Mesothelial cell of epicardium (in vitro differentiated cells): ENCODE results near the gene ZNF438. TPM values are rescaled to one million over a fixed set of nuclear protein-coding genes. Genes with fewer than 3 reads are reported as not detected.

Experiments
- DNase-seq, 2 experiments: peaks; one replicate each; pipeline ENCODE4 v3.0.0; 2021; ENCODE audit warnings: low spot score in 2 of 2; ENCODE audit not compliant: unreplicated experiment in 2 of 2
- H3K27ac Mint-ChIP-seq: 2 replicates; pipeline ENCODE4 v1.8.0; 2021; ENCODE audit warnings: mixed read lengths
- H3K27me3 Mint-ChIP-seq: 2 replicates; pipeline ENCODE4 v1.8.0; 2021; ENCODE audit warnings: low read depth, mixed read lengths
- H3K36me3 Mint-ChIP-seq: 2 replicates; pipeline ENCODE4 v1.8.0; 2021; ENCODE audit warnings: mixed read lengths
- H3K4me1 Mint-ChIP-seq: 2 replicates; pipeline ENCODE4 v1.8.0; 2021; ENCODE audit warnings: mixed read lengths
- H3K4me3 Mint-ChIP-seq: 2 replicates; pipeline ENCODE4 v1.8.0; 2021; ENCODE audit warnings: mild to moderate bottlenecking, moderate library complexity, mixed read lengths
- H3K9me3 Mint-ChIP-seq: 2 replicates; pipeline ENCODE4 v1.8.0; 2021; ENCODE audit warnings: mixed read lengths
- total RNA-seq: library from RNA; stranded (reverse); gene quantifications from 3 replicates; pipeline ENCODE4 v1.2.1, GENCODE V29; 2021
- TF ChIP-seq, protein P1 (sequence below): fragments of 200-600 bp; sonication (generic); IDR thresholded peaks from one replicate; pipeline ENCODE4 v1.5.0; 2021; ENCODE audit warnings: antibody characterized with exemption; ENCODE audit not compliant: unreplicated experiment

Gene ZNF438
- total RNA-seq, 1 donor from 2014 or later, result 6.0 TPM

DNA sequence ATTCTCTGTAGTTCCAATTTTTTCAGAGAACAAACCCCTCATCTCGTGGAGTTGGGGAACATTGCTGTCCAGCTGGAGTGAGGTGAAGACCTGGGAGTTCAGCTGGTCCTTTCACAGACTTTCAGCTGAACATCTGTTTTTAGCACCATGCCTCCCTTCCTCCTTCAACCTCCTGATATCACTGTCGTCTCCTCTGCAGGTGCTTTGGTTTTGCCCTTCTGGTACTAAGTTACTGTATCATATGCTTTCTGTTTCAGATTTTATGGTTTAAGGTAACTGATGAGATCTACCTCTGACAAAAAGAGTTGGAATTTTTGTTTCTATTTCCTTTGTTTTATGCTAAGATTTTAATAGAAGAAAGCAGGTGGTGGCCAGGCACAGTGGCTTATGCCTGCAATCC, 102.9 kb downstream of the ZNF438 start:
- DNase-seq, result no peak
- TF ChIP-seq, protein P1, sequence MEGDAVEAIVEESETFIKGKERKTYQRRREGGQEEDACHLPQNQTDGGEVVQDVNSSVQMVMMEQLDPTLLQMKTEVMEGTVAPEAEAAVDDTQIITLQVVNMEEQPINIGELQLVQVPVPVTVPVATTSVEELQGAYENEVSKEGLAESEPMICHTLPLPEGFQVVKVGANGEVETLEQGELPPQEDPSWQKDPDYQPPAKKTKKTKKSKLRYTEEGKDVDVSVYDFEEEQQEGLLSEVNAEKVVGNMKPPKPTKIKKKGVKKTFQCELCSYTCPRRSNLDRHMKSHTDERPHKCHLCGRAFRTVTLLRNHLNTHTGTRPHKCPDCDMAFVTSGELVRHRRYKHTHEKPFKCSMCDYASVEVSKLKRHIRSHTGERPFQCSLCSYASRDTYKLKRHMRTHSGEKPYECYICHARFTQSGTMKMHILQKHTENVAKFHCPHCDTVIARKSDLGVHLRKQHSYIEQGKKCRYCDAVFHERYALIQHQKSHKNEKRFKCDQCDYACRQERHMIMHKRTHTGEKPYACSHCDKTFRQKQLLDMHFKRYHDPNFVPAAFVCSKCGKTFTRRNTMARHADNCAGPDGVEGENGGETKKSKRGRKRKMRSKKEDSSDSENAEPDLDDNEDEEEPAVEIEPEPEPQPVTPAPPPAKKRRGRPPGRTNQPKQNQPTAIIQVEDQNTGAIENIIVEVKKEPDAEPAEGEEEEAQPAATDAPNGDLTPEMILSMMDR, result no peak
- no peaks in the 10 kb centered on the region for H3K4me1 Mint-ChIP-seq
- peaks cover 27% of the 10 kb centered on the region for H3K36me3 Mint-ChIP-seq
- H3K27ac Mint-ChIP-seq, result no peak overlapping the region
- no peaks in the 10 kb centered on the region for H3K27me3 Mint-ChIP-seq
- H3K9me3 Mint-ChIP-seq, result peaks cover 22% of the 10 kb centered on the region
- no peak overlapping the region for H3K4me3 Mint-ChIP-seq

DNA sequence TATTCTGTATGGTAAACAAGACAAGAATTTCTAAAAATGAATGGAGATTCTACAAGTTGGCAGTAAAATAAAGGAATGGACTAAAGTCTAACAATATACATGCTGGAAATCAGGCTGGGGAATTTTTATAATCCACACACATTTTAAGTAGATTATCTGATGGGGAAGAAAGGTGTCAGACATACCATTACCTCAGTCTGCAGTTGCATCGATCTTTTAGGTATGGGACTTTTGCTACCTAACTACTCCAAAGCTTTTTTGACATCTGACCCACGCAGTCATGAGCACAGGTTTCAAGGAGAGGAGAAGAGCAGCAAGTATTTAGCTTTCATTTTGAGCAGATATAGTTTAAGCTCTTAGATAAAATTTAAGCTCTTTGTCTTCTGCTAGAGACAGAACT, 113.0 kb downstream of the ZNF438 start:
- H3K27me3 Mint-ChIP-seq, result no peaks in the 10 kb centered on the region
- H3K36me3 Mint-ChIP-seq, result peaks cover 11% of the 10 kb centered on the region
- TF ChIP-seq, protein P1, result no peak
- H3K9me3 Mint-ChIP-seq, result peaks cover 12% of the 10 kb centered on the region
- H3K4me1 Mint-ChIP-seq, result no peaks in the 10 kb centered on the region
- H3K27ac Mint-ChIP-seq, result no peak overlapping the region
- no peak overlapping the region for H3K4me3 Mint-ChIP-seq
- no peak for DNase-seq

DNA sequence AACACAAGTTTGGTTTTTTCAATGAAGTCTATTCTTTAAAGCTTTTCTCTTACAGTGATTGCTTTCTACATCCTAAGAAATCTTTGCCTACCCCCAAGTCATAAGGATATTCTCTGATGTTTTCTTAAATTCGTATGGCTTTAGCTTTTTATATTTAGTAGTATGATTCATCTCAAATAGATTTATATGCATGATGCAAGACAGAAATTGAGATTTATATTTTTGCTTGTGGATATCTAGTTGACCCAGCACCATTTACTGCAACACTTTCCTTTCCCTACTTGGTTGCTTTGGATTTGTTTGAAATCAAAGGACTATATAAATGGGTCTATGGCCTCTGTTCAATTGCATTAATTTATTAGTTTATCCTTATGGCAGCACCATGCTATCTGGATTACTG, 113.9 kb downstream of the ZNF438 start:
- Mint-ChIP-seq H3K4me1 (no peaks in the 10 kb centered on the region), H3K4me3 (no peak overlapping the region)

DNA sequence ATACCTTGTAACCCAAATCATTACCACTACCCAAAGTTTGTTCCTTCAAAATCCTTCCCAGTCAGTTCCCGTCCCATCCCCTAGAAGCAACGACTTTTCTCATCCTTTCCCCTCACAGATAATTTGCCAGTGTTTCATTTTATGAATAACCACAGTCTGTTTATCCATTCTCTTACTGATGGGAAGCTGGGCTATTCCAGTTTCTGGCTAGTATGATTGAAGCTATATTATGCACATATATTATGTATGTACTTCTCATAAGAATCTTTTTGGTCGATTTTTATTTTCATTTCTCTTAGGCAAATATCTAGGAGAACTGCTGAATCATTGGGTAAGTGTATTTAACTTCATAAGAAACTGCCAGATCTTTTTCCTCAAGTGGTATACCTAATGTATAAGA, 114.6 kb downstream of the ZNF438 start:
- H3K27me3 Mint-ChIP-seq, result no peaks in the 10 kb centered on the region
- H3K36me3 Mint-ChIP-seq, result peaks cover 3% of the 10 kb centered on the region
- no peak overlapping the region for H3K4me3 Mint-ChIP-seq
- no peaks in the 10 kb centered on the region for H3K4me1 Mint-ChIP-seq
- no peak overlapping the region for H3K27ac Mint-ChIP-seq
- TF ChIP-seq, protein P1, result no peak
- peaks cover 4% of the 10 kb centered on the region for H3K9me3 Mint-ChIP-seq
- no peak for DNase-seq

More for the DNA sequence above, 113.9 kb downstream of the ZNF438 start:
- Mint-ChIP-seq H3K27me3 (no peaks in the 10 kb centered on the region), H3K27ac (no peak overlapping the region), H3K36me3 (peaks cover 3% of the 10 kb centered on the region), H3K9me3 (peaks cover 4% of the 10 kb centered on the region)
- TF ChIP-seq, protein P1, result no peak
- no peak for DNase-seq

DNA sequence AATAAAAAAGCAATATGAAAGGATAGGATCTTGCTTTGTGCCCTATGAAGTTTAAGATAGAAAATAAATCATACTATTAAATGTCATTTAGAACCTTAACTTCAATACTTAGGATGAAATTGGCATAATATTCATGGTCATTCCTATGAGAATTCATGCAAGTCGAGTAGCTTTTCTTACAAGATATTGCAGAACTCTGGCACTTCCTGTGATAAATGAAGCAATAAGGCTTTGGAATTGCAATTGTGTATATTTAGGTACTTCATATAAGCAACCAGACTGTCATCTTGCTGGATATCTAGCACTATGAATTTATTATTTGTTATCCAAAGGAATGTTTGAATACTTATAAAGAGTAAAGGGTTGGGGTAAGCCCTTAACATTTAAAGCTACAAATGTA, 116.5 kb downstream of the ZNF438 start:
- no peaks in the 10 kb centered on the region for H3K4me1 Mint-ChIP-seq
- TF ChIP-seq, protein P1, result no peak
- H3K9me3 Mint-ChIP-seq, result peaks cover 4% of the 10 kb centered on the region
- no peak overlapping the region for H3K4me3 Mint-ChIP-seq
- peaks cover 3% of the 10 kb centered on the region for H3K36me3 Mint-ChIP-seq
- no peak for DNase-seq
- H3K27ac Mint-ChIP-seq, result no peak overlapping the region
- H3K27me3 Mint-ChIP-seq, result no peaks in the 10 kb centered on the region

DNA sequence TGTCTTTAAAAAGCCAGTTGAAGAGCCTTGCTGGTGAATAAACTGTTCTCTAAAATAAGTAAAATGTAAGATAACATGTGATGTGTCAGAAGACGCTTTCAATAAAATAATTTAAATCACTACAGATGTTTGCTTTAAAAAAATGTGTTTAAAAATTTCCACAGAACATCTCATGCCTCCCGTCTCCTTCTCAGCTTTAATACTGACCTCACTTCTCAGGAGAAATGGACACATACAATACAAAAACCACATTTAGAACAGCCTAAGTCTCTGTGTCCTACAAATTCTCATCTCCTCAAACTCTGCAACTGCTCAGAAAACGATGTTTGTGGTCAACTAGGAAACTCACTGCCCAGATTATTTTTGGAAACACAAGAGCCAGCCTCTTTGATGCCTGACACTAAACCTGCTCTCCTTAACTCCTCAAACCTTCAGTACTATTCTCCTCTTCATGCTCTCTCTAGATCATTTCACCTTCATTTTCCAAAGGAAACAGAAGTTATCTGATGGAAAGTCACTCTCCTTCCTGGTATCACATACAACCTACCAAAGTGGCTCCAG, 120.3 kb downstream of the ZNF438 start:
- peaks cover 10% of the 10 kb centered on the region for H3K36me3 Mint-ChIP-seq
- TF ChIP-seq, protein P1, result no peak
- no peaks in the 10 kb centered on the region for H3K9me3 Mint-ChIP-seq
- H3K4me1 Mint-ChIP-seq, result no peaks in the 10 kb centered on the region
- H3K4me3 Mint-ChIP-seq, result no peak overlapping the region
- DNase-seq, result no peak
- H3K27me3 Mint-ChIP-seq, result no peaks in the 10 kb centered on the region
- H3K27ac Mint-ChIP-seq, result no peak overlapping the region
